ENCODE measurements around the gene BAZ1A. TPM values are rescaled to one million over a fixed set of nuclear protein-coding genes. Genes with fewer than 3 reads are reported as not detected.

Gene BAZ1A
- total RNA-seq, 4 donors from 2014 or later, result 16.7 to 29.8 (median 28.4) TPM

- 93 to 96% methylated on average over 1 of the region's 1 CpG for WGBS, 2 donors
- no peak overlapping the region for H3K27ac ChIP-seq
- no peak for TF ChIP-seq CTCF (IDR thresholded peaks at IDR 0.05)
These were observed 39.8 kb downstream of the BAZ1A start for GRCh38 chr14:34835312-34835711.

GRCh38 chr14:34833549-34834523 is 41.3 kb downstream of the BAZ1A start:
- Histone ChIP-seq H3K36me3 (no peaks in the 10 kb centered on the region), H3K4me3 (replicated peaks in 1 of 3) (no peak overlapping the region), H3K27me3 (no peaks in the 10 kb centered on the region), H3K4me1 (peaks cover 0 to 3% of the 10 kb centered on the region in 2 donors), H3K9me3 (no peaks in the 10 kb centered on the region), H3K27ac (no peak overlapping the region)
- WGBS, 2 donors, result 91 to 93% methylated on average over 2 of the region's 2 CpGs
- no peak for TF ChIP-seq CTCF (IDR thresholded peaks at IDR 0.05)
- TF ChIP-seq POLR2A (IDR thresholded peaks at IDR 0.05), result no peak
- intact Hi-C loops (cut with DNase I), result no loop called here
- DNase-seq, result no peak

More at GRCh38 chr14:34835312-34835711, 39.8 kb downstream of the BAZ1A start:
- H3K9me3 ChIP-seq, result no peaks in the 10 kb centered on the region
- no peak for DNase-seq
- intact Hi-C loops (cut with DNase I), result no loop called here
- peaks cover 0 to 3% of the 10 kb centered on the region in 2 donors for H3K4me1 ChIP-seq
- H3K36me3 ChIP-seq, result no peaks in the 10 kb centered on the region
- H3K4me3 ChIP-seq (replicated peaks in 1 of 3), result no peak overlapping the region
- H3K27me3 ChIP-seq, result no peaks in the 10 kb centered on the region

- TF ChIP-seq CTCF (IDR thresholded peaks at IDR 0.05), result no peak
- no peak for TF ChIP-seq POLR2A (IDR thresholded peaks at IDR 0.05)
- intact Hi-C loops (cut with DNase I), result no loop called here
- Histone ChIP-seq H3K4me3 (replicated peaks in 1 of 3) (no peak overlapping the region), H3K4me1 (no peaks in the 10 kb centered on the region), H3K27me3 (no peaks in the 10 kb centered on the region), H3K9me3 (no peaks in the 10 kb centered on the region), H3K27ac (no peak overlapping the region), H3K36me3 (no peaks in the 10 kb centered on the region)
- whole genome bisulfite sequencing, 2 donors, result 92% methylated on average over 2 of the region's 2 CpGs
- no peak for DNase-seq
These were observed 48.5 kb downstream of the BAZ1A start for GRCh38 chr14:34826661-34827060.

- H3K9me3 ChIP-seq, result no peaks in the 10 kb centered on the region
- no peak for DNase-seq
- H3K4me1 ChIP-seq, result no peaks in the 10 kb centered on the region
- H3K27ac ChIP-seq, result no peak overlapping the region
- no peak overlapping the region for H3K4me3 ChIP-seq (replicated peaks in 1 of 3)
- H3K27me3 ChIP-seq, result no peaks in the 10 kb centered on the region
- H3K36me3 ChIP-seq, result no peaks in the 10 kb centered on the region
- intact Hi-C loops (cut with DNase I), result no loop called here
- WGBS, 2 donors, result 86 to 94% methylated on average over 3 of the region's 3 CpGs
- no peak for TF ChIP-seq CTCF (IDR thresholded peaks at IDR 0.05)
These were observed 50.3 kb downstream of the BAZ1A start for GRCh38 chr14:34824826-34825225.

- 86 to 100% methylated on average over 1 of the region's 1 CpG for WGBS, 2 donors
- TF ChIP-seq POLR2A (IDR thresholded peaks at IDR 0.05), result no peak
- TF ChIP-seq CTCF (IDR thresholded peaks at IDR 0.05), result no peak
- H3K9me3 ChIP-seq, result no peaks in the 10 kb centered on the region
These were observed 50.9 kb downstream of the BAZ1A start for GRCh38 chr14:34824256-34824655.

More at GRCh38 chr14:34824256-34824655, 50.9 kb downstream of the BAZ1A start:
- no peak for DNase-seq
- intact Hi-C loops (cut with DNase I), result no loop called here
- Histone ChIP-seq H3K36me3 (no peaks in the 10 kb centered on the region), H3K27me3 (no peaks in the 10 kb centered on the region), H3K27ac (no peak overlapping the region), H3K4me1 (no peaks in the 10 kb centered on the region), H3K4me3 (replicated peaks in 1 of 3) (no peak overlapping the region)
